WTC11 (cell line): ENCODE results near the gene PRMT5.

Source experiments
- ELF4 ChIP-seq: sonication (generic); formaldehyde crosslinking; IDR thresholded peaks from 2 replicates; pipeline ENCODE4 v1.8.1; 2022; ENCODE audit warnings: low read depth, mild to moderate bottlenecking, moderate library complexity, missing genetic modification reagents
- SP1 ChIP-seq: sonication (generic); formaldehyde crosslinking; conservative IDR thresholded peaks from 2 replicates; pipeline ENCODE4 v1.8.1; 2022; ENCODE audit warnings: missing genetic modification reagents
- TP53 ChIP-seq: sonication (generic); formaldehyde crosslinking; IDR thresholded peaks from 2 replicates; pipeline ENCODE4 v1.8.1; 2023; ENCODE audit warnings: mild to moderate bottlenecking, missing genetic modification reagents
- TF ChIP-seq, protein P1 (sequence below): fragments of 200-600 bp; IDR thresholded peaks from 2 replicates; pipeline ENCODE4 v1.8.0; 2022; ENCODE audit warnings: antibody characterized with exemption

DNA sequence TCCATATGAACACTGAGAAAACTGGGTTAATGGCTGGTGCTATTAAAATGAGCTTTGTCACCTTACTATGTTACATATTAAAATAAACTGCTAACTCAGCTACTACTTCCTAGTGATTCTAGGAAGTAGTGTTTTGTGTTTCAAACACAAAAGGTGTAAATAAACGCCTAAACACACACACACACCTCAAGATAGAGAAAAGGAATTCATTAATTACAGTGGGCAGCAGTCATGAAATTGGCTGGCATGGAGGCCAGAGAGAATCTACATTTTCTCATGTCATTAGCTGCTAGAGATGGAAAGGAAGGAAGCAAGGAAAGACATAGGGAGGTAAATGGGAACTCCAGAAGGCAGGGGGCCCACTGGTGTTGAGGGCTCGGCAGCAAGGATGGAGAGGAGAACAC is 787 bp upstream of the PRMT5 start:
- TF ChIP-seq, protein P1, sequence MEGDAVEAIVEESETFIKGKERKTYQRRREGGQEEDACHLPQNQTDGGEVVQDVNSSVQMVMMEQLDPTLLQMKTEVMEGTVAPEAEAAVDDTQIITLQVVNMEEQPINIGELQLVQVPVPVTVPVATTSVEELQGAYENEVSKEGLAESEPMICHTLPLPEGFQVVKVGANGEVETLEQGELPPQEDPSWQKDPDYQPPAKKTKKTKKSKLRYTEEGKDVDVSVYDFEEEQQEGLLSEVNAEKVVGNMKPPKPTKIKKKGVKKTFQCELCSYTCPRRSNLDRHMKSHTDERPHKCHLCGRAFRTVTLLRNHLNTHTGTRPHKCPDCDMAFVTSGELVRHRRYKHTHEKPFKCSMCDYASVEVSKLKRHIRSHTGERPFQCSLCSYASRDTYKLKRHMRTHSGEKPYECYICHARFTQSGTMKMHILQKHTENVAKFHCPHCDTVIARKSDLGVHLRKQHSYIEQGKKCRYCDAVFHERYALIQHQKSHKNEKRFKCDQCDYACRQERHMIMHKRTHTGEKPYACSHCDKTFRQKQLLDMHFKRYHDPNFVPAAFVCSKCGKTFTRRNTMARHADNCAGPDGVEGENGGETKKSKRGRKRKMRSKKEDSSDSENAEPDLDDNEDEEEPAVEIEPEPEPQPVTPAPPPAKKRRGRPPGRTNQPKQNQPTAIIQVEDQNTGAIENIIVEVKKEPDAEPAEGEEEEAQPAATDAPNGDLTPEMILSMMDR, result no peak
- no peak for TF ChIP-seq ELF4 (CRISPR knock-in tag)
- no peak for TF ChIP-seq TP53 (CRISPR knock-in tag)
- TF ChIP-seq SP1 (CRISPR knock-in tag), result no peak
